Panc1 (cell line): ENCODE measurements around the gene CREB5. TPM values are rescaled to one million over a fixed set of nuclear protein-coding genes. Genes with fewer than 3 reads are reported as not detected.

Source experiments
- ATAC-seq: fragments of 200-7000 bp; cut with Tn5 transposase; 2 replicates; pipeline ENCODE4 v1.9.1; 2020; ENCODE audit warnings: mild to moderate bottlenecking, moderate library complexity
- BruUV-seq: library from RNA; stranded (reverse); fragments of 400-500 nt; replicated peaks from 2 replicates; lab custom pipeline; 2021; lab: Mats Ljungman, UMichigan
- CTCF ChIA-PET: fragments of 300-600 bp; sonication (Branson Sonifier 250); formaldehyde crosslinking; loops from one replicate; lab custom pipeline; 2022; ENCODE audit warnings: antibody characterized with exemption; lab: Charles Lee
- POLR2A ChIA-PET: fragments of 300-600 bp; sonication (Branson Sonifier 250); formaldehyde crosslinking; loops from one replicate; lab custom pipeline; 2022; ENCODE audit warnings: antibody characterized with exemption; lab: Charles Lee
- DNase-seq: peaks from one replicate; pipeline ENCODE4 v3.0.0-alpha.2; 2010; ENCODE audit warnings: low read depth, low spot score
- H3K27ac ChIP-seq: 2 replicates; pipeline ENCODE4 v1.5.1; 2011; ENCODE audit warnings: mild to moderate bottlenecking, low read length, inconsistent platforms
- H3K27me3 ChIP-seq: fragments of 200-500 bp; sonication (Bioruptor generic); 2 replicates; pipeline ENCODE4 v1.6.0; 2014; ENCODE audit warnings: low read length, inconsistent platforms; ENCODE audit not compliant: control insufficient read depth, insufficient read depth
- H3K36me3 ChIP-seq: fragments of 200-500 bp; sonication (Bioruptor generic); 2 replicates; pipeline ENCODE4 v1.5.1; 2014; ENCODE audit warnings: inconsistent platforms, mild to moderate bottlenecking, low read length, moderate library complexity; ENCODE audit not compliant: control insufficient read depth, insufficient read depth
- H3K4me1 ChIP-seq: 2 replicates; pipeline ENCODE4 v1.5.1; 2011; ENCODE audit warnings: inconsistent platforms, mild to moderate bottlenecking, low read length, moderate library complexity; ENCODE audit not compliant: control insufficient read depth, insufficient read depth
- H3K4me3 ChIP-seq, 2 experiments: 2 replicates each; pipeline ENCODE4 v1.5.1; 2011 to 2012; ENCODE audit warnings: low read depth in 2 of 2, low read length in 2 of 2, mild to moderate bottlenecking in 2 of 2, inconsistent platforms in 1 of 2, moderate library complexity in 1 of 2
- H3K9me3 ChIP-seq: fragments of 200-500 bp; sonication (Bioruptor generic); 2 replicates; pipeline ENCODE4 v1.5.1; 2014; ENCODE audit warnings: low read depth, mild to moderate bottlenecking, inconsistent platforms, low read length, moderate library complexity; ENCODE audit not compliant: control insufficient read depth, insufficient read depth
- CTCF ChIP-seq: fragments of 450-650 bp; IDR thresholded peaks from 2 replicates; pipeline ENCODE4 v1.5.1; 2017; ENCODE audit warnings: mild to moderate bottlenecking
- POLR2AphosphoS5 ChIP-seq: IDR thresholded peaks from 2 replicates; pipeline ENCODE4 v1.6.1; 2012; ENCODE audit warnings: mild to moderate bottlenecking, low read depth, low read length, moderate library complexity
- REST ChIP-seq, 2 experiments: IDR thresholded peaks; 2 replicates each; pipeline ENCODE4 v1.6.1; 2011 to 2012; ENCODE audit warnings: low read depth in 2 of 2, control low read depth in 1 of 2, low read length in 1 of 2, mild to moderate bottlenecking in 1 of 2, moderate library complexity in 1 of 2; ENCODE audit not compliant: insufficient read depth in 1 of 2
- SIN3A ChIP-seq: IDR thresholded peaks from 2 replicates; pipeline ENCODE4 v1.6.1; 2012; ENCODE audit warnings: low read depth, mild to moderate bottlenecking, low read length, moderate library complexity, borderline replicate concordance; ENCODE audit not compliant: insufficient read depth
- TCF7L2 ChIP-seq: IDR thresholded peaks from 2 replicates; pipeline ENCODE4 v1.6.1; 2011; ENCODE audit warnings: mild to moderate bottlenecking, low read depth, low read length, inconsistent platforms
- in situ Hi-C: cut with HindIII; loops from 2 replicates; pipeline ENCODE4 v1.10.0; 2016; ENCODE audit warnings: low sequenced_read_pairs, low pct_unique_long_range_greater_than_20kb
- intact Hi-C: fragments of 100-400 bp; cut with micrococcal nuclease; formaldehyde crosslinking; loops from one replicate; pipeline ENCODE4 v1.10.0; 2022; ENCODE audit not compliant: unreplicated experiment
- total RNA-seq: library from RNA; stranded (reverse); gene quantifications from one replicate; pipeline ENCODE4 v1.2.1, GENCODE V29; 2021; ENCODE audit not compliant: unreplicated experiment

The CREB5 gene
- total RNA-seq, 1 experiment from 2014 or later = 3.1 TPM

GRCh38 chr7:28868712-28869111, 456.4 kb downstream of the CREB5 start:
- ChIA-PET POLR2A (no interaction called here), CTCF (no interaction called here)
- no peak for TF ChIP-seq SIN3A
- TF ChIP-seq TCF7L2 = no peak
- no TSS peak for BruUV-seq
- DNase-seq (no peak), ATAC-seq (no peak)
- Histone ChIP-seq H3K27me3 (peaks cover 19% of the 10 kb centered on the region), H3K36me3 (no peaks in the 10 kb centered on the region), H3K4me1 (no peaks in the 10 kb centered on the region), H3K4me3 (no peak overlapping the region), H3K27ac (no peak overlapping the region), H3K9me3 (no peaks in the 10 kb centered on the region)
- intact Hi-C loops (no loop called here), in situ Hi-C loops (no loop called here)

GRCh38 chr7:28871077-28871476, 458.8 kb downstream of the CREB5 start:
- no peaks in the 10 kb centered on the region for H3K9me3 ChIP-seq
- TF ChIP-seq POLR2AphosphoS5 (no peak), CTCF (no peak), TCF7L2 (no peak), SIN3A (no peak), REST (IDR thresholded peaks at IDR 0.05; ENCODE audit: insufficient read depth in 1 of 2, low read depth in 2 of 2, low read length in 1 of 2) (no peak)
- H3K36me3 ChIP-seq = no peaks in the 10 kb centered on the region
- ChIA-PET CTCF (interaction anchor here (0.7 kb wide), 1 partner anchor 51 kb away, joined by 4 read pairs; no protein-coding TSS in a partner anchor), POLR2A (no interaction called here)
- DNase-seq (no peak), ATAC-seq (no peak)
- in situ Hi-C loops (no loop called here), intact Hi-C loops (no loop called here)
- peaks cover 9% of the 10 kb centered on the region for H3K27me3 ChIP-seq
- H3K4me3 ChIP-seq = no peak overlapping the region
- no peaks in the 10 kb centered on the region for H3K4me1 ChIP-seq
- no peak overlapping the region for H3K27ac ChIP-seq
- no TSS peak for BruUV-seq

GRCh38 chr7:28871631-28872030, 459.3 kb downstream of the CREB5 start:
- H3K4me1 ChIP-seq = no peaks in the 10 kb centered on the region
- ATAC-seq (no peak), DNase-seq (no peak)
- in situ Hi-C loops (no loop called here), intact Hi-C loops (no loop called here)
- no peak overlapping the region for H3K27ac ChIP-seq
- ChIA-PET POLR2A (no interaction called here), CTCF (interaction anchor here (0.7 kb wide), 1 partner anchor 50 kb away, joined by 4 read pairs; no protein-coding TSS in a partner anchor)
- H3K9me3 ChIP-seq = no peaks in the 10 kb centered on the region
- H3K4me3 ChIP-seq = no peak overlapping the region
- H3K27me3 ChIP-seq = peaks cover 9% of the 10 kb centered on the region
- no peaks in the 10 kb centered on the region for H3K36me3 ChIP-seq
- BruUV-seq = no TSS peak
- TF ChIP-seq TCF7L2 = no peak
- no peak for TF ChIP-seq CTCF
- no peak for TF ChIP-seq POLR2AphosphoS5
- no peak for TF ChIP-seq REST (IDR thresholded peaks at IDR 0.05; ENCODE audit: insufficient read depth in 1 of 2, low read depth in 2 of 2, low read length in 1 of 2)
- TF ChIP-seq SIN3A = no peak
